ENCODE data around the gene SLC37A1.
A peak's percentile ranks its signal among the peaks of the same experiment; 100 is the strongest.

SLC37A1 gene

DNA sequence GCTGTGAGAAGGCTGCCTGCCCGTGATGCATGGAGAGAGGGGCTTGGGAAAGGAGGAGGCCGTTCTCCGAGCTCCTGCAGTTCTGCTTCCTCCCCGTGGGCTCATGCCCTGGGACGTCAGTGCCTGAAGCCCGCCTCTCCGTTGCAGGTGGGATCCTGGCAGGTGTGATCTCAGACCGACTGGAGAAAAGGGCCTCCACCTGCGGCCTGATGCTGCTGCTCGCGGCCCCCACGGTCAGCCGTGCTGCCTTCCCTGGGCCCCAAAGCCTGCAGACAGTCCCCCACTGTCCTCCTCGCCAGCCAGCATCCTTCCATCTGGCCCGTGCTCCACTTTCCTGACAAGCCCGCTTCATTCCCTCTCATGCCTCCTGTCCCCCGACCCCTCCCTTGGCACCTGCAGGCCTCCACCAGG, 50.9 kb downstream of the SLC37A1 start:
- no peak for DNase-seq

- DNase-seq: no peak
These were observed 51.7 kb downstream of the SLC37A1 start for GRCh38 chr21:42565206-42565810.

DNA sequence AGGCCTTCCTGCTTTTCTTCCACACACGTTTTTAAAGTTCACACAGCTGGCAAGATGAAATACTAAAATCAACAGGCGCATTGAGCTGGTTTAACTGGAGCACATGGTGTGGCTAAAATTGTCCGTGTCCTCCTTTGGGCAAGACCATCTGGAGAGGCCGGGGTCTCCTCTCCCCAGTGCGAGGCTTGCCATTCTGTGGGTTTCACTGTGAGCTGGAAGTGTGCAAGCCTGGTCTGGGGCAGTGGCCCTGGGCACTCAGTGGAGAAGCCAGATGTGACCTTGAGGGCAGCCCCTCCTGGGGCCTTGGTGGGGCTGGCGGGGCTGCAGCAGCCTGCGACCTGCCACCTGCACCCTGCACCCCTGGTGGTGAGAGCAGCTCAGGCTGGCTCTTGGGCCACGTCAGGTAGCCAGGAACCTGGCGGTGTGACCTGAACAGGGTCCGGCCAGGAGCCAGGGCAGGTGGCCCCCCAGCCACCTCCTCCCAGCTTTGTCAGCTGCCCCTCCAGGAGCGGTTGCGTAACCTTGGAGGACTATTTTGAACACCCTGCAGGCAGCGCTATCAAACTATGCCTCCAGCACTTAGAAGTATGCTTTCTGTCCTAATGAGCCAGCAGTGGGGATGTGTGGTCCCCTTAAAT, 52.4 kb downstream of the SLC37A1 start:
- no peak for DNase-seq

GRCh38 chr21:42566524-42567213, 53.0 kb downstream of the SLC37A1 start:
- DNase-seq: no peak

GRCh38 chr21:42567214-42567555, 53.5 kb downstream of the SLC37A1 start:
- no peak for DNase-seq

GRCh38 chr21:42567861-42568260, 54.2 kb downstream of the SLC37A1 start:
- DNase-seq: no peak

DNA sequence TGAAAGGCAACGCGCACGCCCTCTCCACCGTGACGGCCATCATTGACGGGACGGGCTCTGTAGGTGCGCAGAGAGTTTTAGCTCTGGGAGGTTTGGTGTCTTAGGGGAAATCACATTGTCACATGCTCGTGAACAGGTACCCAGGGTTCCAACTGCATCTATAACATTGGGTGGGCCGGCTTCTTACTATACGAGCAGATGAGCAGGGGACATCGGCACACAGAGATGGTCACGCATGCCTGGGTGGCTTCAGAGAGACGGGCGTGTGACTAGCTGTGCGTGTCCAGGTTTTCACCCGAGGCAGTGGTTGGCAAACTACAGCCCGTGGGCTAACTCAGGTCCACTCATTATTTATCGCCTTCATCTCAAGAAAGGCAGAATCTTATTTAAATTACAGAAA, 54.7 kb downstream of the SLC37A1 start:
- DNase-seq: no peak

DNA sequence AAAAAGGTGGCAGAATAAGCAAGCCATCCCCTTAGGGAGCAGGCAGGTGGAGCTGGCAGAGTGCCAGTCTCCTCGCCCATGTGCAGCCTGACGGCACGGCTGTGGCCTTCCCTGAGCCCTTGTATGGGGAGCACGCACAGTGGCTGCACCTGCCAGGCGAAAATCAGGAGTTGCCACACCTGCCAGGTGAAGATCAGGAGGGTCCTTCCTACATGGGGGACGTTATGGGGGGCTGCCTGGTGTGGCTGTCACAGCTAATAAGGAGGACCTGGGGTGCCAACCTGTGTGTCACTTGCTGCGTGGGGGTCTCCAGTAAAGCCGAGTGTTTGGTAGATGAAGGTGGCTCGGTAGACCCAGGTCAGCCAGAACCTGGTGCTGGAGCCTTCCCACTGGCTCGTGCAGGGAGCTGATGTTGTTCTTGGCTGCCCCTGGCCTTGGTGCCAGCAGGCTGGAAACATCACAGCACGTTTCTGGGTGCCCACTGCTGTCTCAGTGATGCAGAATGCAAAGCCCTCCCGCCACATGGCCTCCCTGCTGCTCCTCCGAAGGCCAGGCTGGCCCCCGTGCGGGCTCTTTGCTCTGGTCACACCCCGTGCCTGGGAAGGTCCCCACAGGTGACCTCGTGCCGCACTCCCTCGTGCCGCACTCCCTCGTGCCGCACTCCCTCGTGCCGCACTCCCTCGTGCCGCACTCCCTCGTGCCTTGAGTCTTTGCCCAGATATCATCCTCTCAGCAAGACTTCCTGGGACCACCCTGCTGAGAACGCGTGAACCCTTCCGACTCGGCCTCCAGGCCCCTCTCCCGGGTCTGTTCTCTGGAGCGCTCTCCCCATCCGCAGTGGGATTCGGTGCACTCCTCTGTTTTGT, 55.4 kb downstream of the SLC37A1 start:
- DNase-seq: no peak

GRCh38 chr21:42569732-42570301, 56.2 kb downstream of the SLC37A1 start:
- DNase-seq: no peak

DNA sequence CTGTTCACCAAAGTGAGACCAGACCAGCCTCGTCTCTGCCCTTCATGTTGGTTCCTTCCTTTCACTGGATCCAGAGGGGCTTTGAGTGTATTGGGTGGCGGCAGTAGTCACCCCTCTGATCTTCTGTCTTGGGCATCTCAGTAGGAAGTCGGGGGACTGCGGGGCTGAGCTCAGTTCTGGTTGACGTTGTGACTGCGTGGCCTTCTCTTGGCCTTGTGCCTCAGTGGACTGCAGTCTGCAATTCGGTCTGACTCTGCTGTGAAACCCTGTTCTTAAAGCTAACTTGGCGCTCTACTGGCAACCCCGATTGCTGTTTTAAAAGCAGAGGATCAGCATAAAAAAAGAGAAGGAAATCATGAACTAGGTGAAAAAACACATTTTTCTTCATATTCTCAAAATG, 56.7 kb downstream of the SLC37A1 start:
- no peak for DNase-seq

- DNase-seq: peak in 1 of 2 donors; percentile 25
These were observed 57.3 kb downstream of the SLC37A1 start for GRCh38 chr21:42570841-42571387.

DNA sequence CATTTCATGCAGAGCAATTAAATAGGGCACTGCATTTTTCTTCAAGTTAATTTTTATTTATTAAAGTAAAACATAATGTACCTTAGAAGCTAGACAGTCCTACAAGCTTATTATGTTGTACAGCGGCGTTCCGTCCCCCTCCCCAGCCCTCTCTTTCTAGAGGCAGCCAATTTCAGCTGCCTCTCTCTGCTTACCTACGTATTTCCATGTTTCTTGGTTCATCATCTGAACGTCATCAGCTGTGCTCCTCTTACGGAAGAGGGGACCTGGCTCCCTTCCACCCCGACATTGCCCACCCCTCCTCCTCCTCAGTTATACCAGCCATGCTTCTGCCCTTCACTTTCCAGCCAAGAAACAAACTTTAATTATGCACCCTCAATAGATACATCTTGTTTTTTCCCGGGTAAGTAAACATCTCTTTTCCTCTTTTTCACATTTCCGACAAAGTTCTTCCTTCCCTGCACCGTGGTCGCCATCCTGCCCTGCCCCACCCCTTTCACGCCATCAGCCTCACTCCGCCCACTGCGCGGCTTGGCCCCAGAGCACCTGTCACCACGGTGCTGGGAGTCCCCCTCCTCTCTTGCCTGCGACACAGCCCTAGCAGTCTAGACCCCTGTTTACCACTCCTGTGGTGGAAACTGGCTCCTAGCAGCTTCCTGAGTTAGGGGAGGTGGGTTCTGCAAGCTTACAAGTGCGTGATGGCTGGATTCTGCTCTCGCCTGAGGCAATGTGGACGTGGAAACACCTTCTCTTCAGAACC, 57.9 kb downstream of the SLC37A1 start:
- no peak for DNase-seq

DNA sequence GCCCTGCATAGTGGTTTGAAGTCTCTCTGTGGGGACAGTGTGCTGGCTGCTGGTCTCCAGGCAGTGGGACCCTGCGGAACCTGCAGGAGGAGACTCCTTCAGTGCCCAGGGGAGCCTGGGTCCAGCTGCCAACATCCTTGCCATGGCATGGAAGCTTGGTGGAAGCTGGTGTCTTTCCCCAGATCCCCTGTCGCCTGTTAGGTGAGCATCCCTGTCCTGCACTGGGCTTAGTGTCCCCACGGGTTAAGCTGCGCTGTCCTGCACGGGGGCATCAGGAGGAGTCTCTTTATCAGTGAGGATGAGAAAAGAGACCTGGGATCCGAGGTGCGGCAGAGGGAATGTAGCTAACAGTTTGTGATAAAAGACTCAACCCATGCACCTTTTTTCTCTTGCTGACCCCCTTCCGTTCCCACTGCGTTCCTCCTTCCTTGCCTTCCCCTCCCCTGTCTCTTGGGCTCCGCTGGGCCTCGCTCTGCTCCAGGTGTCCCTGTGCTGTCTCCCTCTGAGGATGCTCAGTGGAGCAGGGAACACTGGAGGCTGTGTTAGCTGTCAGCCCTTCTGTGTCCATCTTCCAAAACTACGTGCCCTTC, 59.3 kb downstream of the SLC37A1 start:
- DNase-seq: no peak

GRCh38 chr21:42574234-42575027, 60.8 kb downstream of the SLC37A1 start:
- DNase-seq: no peak

- DNase-seq: no peak
These were observed 61.5 kb downstream of the SLC37A1 start for GRCh38 chr21:42575111-42575510.

DNA sequence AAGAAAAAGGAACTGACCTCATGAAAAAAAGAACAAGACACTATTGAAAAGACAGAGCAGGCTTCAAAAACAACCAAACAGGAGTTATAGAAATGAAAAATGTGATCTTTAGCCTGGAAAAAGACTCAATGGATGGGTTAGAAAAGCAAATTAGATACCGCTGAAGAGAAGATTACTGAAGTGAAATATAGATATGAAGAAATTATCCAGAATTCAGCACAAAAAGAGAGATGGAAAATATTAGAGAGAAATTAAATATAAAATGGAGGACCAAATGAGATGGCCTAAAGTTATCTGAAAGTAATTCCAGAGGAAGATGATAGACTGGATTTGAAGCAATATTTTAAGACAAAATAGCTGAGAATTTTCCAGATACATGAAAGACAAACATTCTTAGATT, 63.0 kb downstream of the SLC37A1 start:
- DNase-seq: no peak

DNA sequence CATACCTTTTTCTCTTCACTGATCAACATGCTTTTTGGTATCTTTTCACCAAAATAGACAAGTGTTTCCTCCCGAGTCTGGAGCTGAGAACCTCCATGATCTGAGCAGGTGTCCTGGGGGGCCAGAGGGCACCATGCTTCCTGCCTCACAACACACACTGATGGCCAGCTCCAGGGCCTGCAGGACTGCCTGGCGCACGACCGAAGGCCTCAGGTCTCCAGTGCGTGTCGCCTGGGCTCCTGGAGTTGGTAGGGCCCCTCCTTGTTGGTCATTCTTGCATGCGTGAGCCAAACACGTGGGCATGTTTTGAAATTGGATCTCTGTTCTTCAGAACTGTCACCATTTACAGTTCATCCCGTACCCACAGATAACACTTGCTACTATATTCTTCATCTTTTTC, 64.4 kb downstream of the SLC37A1 start:
- DNase-seq: no peak

DNA sequence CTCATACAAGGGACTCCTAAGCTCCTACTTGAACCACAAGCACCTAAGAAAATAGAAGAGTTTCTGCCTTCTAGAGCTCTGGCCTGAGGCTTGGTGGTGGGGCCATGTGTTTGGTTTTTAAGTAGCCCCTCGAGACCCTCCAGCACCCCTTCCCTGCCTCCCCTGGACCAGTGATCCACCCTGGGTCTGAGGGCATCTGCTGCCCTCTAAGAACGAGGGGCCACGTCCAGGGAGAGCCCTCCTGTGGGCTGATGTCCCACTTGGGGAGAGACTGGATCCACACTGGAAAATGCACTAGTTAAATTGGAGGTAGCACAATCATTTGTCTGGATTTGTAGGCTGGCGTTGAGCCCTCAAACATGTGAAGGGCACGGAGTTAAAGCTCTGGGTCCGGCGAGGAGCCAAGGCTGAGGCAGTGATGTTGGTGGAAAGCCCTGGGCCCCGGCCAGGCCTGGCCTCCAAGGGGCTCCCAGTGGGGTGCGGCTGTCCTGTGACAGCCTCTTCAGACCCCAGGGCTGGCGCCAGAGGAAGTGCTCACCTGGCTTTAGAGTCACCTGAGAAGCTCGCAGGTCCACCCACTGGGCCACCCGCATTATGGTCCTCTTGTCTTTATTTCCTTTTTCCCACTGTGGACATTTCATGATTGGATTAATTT, 65.2 kb downstream of the SLC37A1 start:
- no peak for DNase-seq

- DNase-seq: no peak
These were observed 65.9 kb downstream of the SLC37A1 start for GRCh38 chr21:42579456-42580075.

Data from hippocampal formation (tissue), 2 donors.